ENCODE data around the gene MED13L.

Gene MED13L

GRCh38 chr12:116076399-116076798 is 201.1 kb downstream of the MED13L start:
- no peak for DNase-seq

GRCh38 chr12:116074686-116075085 is 202.8 kb downstream of the MED13L start:
- DNase-seq: no peak

GRCh38 chr12:116071555-116072230 is 205.8 kb downstream of the MED13L start:
- DNase-seq: no peak

GRCh38 chr12:116070444-116070843 is 207.0 kb downstream of the MED13L start:
- DNase-seq: no peak

- no peak for DNase-seq
These were observed 207.6 kb downstream of the MED13L start for GRCh38 chr12:116069943-116070342.

GRCh38 chr12:116068853-116069252 is 208.6 kb downstream of the MED13L start:
- no peak for DNase-seq

GRCh38 chr12:116068371-116068770 is 209.1 kb downstream of the MED13L start:
- no peak for DNase-seq

GRCh38 chr12:116067892-116068291 is 209.6 kb downstream of the MED13L start:
- no peak for DNase-seq

- no peak for DNase-seq
These were observed 210.9 kb downstream of the MED13L start for GRCh38 chr12:116066381-116067230.

- no peak for DNase-seq
These were observed 211.9 kb downstream of the MED13L start for GRCh38 chr12:116065606-116066005.

GRCh38 chr12:116064493-116064892 is 213.0 kb downstream of the MED13L start:
- no peak for DNase-seq

- no peak for DNase-seq
These were observed 214.8 kb downstream of the MED13L start for GRCh38 chr12:116062698-116063097.

GRCh38 chr12:116060764-116061163 is 216.7 kb downstream of the MED13L start:
- DNase-seq: no peak

- DNase-seq: no peak
These were observed 217.6 kb downstream of the MED13L start for GRCh38 chr12:116059904-116060303.

- DNase-seq: no peak
These were observed 218.9 kb downstream of the MED13L start for GRCh38 chr12:116058574-116058973.

GRCh38 chr12:116057356-116057755 is 220.1 kb downstream of the MED13L start:
- no peak for DNase-seq

GRCh38 chr12:116055895-116056607 is 221.4 kb downstream of the MED13L start:
- DNase-seq: no peak

- no peak for DNase-seq
These were observed 223.2 kb downstream of the MED13L start for GRCh38 chr12:116054280-116054679.

- no peak for DNase-seq
These were observed 223.9 kb downstream of the MED13L start for GRCh38 chr12:116053479-116054200.

- no peak for DNase-seq
These were observed 227.2 kb downstream of the MED13L start for GRCh38 chr12:116050275-116050674.

GRCh38 chr12:116048879-116049278 is 228.6 kb downstream of the MED13L start:
- DNase-seq: no peak

GRCh38 chr12:116046039-116046438 is 231.5 kb downstream of the MED13L start:
- no peak for DNase-seq

GRCh38 chr12:116045150-116045549 is 232.3 kb downstream of the MED13L start:
- DNase-seq: no peak
